ENCODE data around the gene JADE2. TPM values are rescaled to one million over a fixed set of nuclear protein-coding genes. Genes with fewer than 3 reads are reported as not detected.
A peak's percentile ranks its signal among the peaks of the same experiment; 100 is the strongest.

Gene JADE2
- total RNA-seq, 1 donor from 2014 or later: 70.9 TPM

DNA sequence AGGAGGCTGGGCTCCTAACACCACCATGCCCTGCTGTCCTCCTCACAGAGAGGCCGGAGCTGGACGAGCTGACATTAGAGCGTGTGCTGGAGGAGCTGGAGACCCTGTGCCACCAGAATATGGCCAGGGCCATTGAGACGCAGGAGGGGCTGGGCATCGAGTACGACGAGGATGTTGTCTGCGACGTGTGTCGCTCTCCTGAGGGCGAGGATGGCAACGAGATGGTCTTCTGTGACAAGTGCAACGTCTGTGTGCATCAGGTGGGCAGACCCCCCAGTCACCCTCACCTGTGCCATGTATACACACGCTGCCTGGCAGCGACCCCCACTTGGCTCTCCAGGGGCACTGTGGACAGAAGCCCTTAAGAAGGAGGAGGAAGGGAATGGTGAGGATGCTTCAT lies 35.2 kb downstream of the JADE2 start:
- no peaks in the 10 kb centered on the region for H3K27me3 ChIP-seq
- H3K36me3 ChIP-seq: peaks cover 66 to 69% of the 10 kb centered on the region in 2 donors
- intact Hi-C loops (cut with DNase I): no loop called here
- H3K9me3 ChIP-seq: no peaks in the 10 kb centered on the region
- no peak overlapping the region for H3K27ac ChIP-seq
- H3K4me1 ChIP-seq: peaks cover 4 to 5% of the 10 kb centered on the region in 2 donors
- no peak for DNase-seq (ENCODE audit: low spot score in 2 of 2)
- no peak overlapping the region for H3K4me3 ChIP-seq
- TF ChIP-seq, protein P1, sequence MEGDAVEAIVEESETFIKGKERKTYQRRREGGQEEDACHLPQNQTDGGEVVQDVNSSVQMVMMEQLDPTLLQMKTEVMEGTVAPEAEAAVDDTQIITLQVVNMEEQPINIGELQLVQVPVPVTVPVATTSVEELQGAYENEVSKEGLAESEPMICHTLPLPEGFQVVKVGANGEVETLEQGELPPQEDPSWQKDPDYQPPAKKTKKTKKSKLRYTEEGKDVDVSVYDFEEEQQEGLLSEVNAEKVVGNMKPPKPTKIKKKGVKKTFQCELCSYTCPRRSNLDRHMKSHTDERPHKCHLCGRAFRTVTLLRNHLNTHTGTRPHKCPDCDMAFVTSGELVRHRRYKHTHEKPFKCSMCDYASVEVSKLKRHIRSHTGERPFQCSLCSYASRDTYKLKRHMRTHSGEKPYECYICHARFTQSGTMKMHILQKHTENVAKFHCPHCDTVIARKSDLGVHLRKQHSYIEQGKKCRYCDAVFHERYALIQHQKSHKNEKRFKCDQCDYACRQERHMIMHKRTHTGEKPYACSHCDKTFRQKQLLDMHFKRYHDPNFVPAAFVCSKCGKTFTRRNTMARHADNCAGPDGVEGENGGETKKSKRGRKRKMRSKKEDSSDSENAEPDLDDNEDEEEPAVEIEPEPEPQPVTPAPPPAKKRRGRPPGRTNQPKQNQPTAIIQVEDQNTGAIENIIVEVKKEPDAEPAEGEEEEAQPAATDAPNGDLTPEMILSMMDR (IDR thresholded peaks at IDR 0.05): no peak

DNA sequence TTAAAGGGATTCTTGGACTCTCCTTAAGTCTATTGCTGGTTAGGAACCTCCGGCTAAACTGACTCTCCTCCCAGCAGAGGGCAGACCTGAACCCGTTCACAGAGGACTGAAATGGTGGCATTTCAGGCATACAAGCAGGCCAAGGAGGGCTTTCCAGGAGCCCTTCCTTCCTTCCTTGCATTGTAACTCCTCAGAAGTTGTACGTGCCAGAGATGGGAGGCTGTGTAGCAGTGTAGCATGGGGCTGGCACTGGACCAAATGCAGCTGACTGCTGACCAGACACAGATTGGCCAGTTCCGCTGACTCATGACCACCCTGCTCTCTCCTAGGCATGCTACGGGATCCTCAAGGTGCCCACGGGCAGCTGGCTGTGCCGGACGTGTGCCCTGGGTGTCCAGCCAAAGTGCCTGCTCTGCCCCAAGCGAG lies 36.4 kb downstream of the JADE2 start:
- H3K4me1 ChIP-seq: peaks cover 0 to under 1% of the 10 kb centered on the region in 2 donors
- DNase-seq (ENCODE audit: low spot score in 2 of 2): no peak
- intact Hi-C loops (cut with DNase I): no loop called here
- peaks cover 78 to 81% of the 10 kb centered on the region in 2 donors for H3K36me3 ChIP-seq
- H3K27me3 ChIP-seq: no peaks in the 10 kb centered on the region
- H3K9me3 ChIP-seq: no peaks in the 10 kb centered on the region
- H3K4me3 ChIP-seq: no peak overlapping the region
- H3K27ac ChIP-seq: peak overlapping the region in 1 of 2 donors; percentile 44
- TF ChIP-seq, protein P1 (IDR thresholded peaks at IDR 0.05): peak in 2 of 3 experiments; percentile 32 to 34

DNA sequence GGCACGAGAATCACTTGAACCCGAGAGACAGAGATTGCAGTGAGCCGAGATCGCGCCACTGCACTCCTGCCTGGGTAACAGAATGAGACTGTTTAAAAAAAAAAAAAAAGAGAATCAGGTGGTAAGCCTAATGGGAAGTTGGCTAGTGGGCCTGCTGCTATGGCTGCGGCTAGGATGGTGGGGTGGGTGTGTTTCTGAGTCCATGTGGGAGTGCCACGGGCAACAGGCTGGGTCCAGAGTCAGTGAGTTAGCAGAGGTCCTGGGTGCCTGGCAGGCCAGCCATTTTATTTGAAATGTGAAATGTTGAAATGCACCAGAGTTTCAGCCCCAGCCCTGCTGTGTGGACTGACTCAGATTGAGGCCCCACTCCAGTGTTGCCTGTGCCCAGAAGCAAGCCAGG lies 37.8 kb downstream of the JADE2 start:
- Histone ChIP-seq H3K4me1 (peaks cover 0 to 11% of the 10 kb centered on the region in 2 donors), H3K4me3 (no peak overlapping the region), H3K27ac (no peak overlapping the region), H3K27me3 (no peaks in the 10 kb centered on the region), H3K9me3 (no peaks in the 10 kb centered on the region), H3K36me3 (peaks cover 79 to 90% of the 10 kb centered on the region in 2 donors)
- TF ChIP-seq, protein P1 (IDR thresholded peaks at IDR 0.05): no peak
- intact Hi-C loops (cut with DNase I): no loop called here
- no peak for DNase-seq (ENCODE audit: low spot score in 2 of 2)

DNA sequence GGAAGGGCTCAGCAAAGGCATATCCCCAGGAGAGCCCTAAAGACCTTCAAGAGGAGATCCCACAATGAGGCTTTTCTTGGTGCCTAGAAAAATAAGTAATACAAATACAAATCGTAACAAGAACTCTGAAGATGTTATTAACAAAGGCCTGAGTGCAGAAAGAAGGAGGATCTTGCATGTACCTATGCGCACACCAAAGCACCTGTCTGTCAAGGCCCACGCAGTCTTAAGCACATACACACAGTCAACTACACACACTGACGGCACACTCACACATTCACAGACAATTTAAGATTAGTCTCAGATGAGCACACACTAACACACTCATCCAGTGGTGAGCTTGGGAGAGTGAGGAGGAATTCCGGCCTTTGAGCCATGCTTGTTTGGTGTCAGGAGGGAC lies 38.5 kb downstream of the JADE2 start:
- no peak for DNase-seq (ENCODE audit: low spot score in 2 of 2)
- Histone ChIP-seq H3K9me3 (no peaks in the 10 kb centered on the region), H3K4me3 (no peak overlapping the region), H3K27ac (no peak overlapping the region), H3K36me3 (peaks cover 79 to 88% of the 10 kb centered on the region in 2 donors), H3K4me1 (peaks cover 0 to 19% of the 10 kb centered on the region in 2 donors), H3K27me3 (no peaks in the 10 kb centered on the region)
- TF ChIP-seq, protein P1 (IDR thresholded peaks at IDR 0.05): no peak
- intact Hi-C loops (cut with DNase I): no loop called here

DNA sequence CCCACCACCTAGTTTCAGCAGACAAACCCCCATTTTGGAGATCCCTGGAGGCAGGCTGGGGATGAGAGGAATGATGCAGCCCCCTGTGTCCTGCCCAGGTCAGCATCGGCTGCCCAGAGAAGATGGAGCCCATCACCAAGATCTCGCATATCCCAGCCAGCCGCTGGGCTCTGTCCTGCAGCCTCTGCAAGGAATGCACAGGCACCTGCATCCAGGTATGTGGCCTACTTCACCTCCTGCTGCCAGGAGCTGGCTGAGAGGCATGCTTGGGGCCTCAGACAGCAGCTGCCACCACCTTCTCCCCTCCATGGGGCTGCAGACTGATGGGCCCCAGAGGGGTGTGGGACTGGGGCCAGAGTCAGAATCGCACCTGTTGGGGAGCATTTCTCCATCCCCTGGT lies 38.9 kb downstream of the JADE2 start:
- H3K27ac ChIP-seq: no peak overlapping the region
- no peak overlapping the region for H3K4me3 ChIP-seq
- H3K36me3 ChIP-seq: peaks cover 77 to 86% of the 10 kb centered on the region in 2 donors
- intact Hi-C loops (cut with DNase I): no loop called here
- TF ChIP-seq, protein P1 (IDR thresholded peaks at IDR 0.05): no peak
- no peaks in the 10 kb centered on the region for H3K9me3 ChIP-seq
- no peaks in the 10 kb centered on the region for H3K27me3 ChIP-seq
- peaks cover 0 to 23% of the 10 kb centered on the region in 2 donors for H3K4me1 ChIP-seq
- no peak for DNase-seq (ENCODE audit: low spot score in 2 of 2)

All from ascending aorta (tissue), 2 donors.